ENCODE measurements around the gene LCE3A.

LCE3A gene

DNA sequence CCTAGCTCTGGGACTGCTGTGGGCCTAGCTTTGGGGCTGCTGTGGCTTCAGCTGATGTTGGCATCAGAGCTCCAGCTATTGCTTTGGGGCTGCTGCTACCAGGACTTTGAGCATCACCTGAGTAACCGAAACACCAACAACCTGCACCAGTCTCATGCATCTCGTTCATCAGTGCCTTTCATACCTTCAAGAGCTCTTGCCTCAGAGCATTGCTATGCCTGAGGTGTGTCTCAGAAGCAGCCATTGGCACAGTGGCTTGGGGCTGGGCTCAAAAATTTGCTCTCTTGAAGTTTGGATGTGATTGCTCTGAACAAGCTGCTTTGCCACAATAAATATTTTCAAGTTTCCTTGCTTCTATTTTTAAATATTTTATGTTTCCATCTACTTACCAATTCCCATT is 33.6 kb upstream of the LCE3A start:
- no peak for TF ChIP-seq TAF1 (IDR thresholded peaks at IDR 0.05; ENCODE audit: borderline replicate concordance, insufficient read depth, low read length)
- TF ChIP-seq, protein P1, sequence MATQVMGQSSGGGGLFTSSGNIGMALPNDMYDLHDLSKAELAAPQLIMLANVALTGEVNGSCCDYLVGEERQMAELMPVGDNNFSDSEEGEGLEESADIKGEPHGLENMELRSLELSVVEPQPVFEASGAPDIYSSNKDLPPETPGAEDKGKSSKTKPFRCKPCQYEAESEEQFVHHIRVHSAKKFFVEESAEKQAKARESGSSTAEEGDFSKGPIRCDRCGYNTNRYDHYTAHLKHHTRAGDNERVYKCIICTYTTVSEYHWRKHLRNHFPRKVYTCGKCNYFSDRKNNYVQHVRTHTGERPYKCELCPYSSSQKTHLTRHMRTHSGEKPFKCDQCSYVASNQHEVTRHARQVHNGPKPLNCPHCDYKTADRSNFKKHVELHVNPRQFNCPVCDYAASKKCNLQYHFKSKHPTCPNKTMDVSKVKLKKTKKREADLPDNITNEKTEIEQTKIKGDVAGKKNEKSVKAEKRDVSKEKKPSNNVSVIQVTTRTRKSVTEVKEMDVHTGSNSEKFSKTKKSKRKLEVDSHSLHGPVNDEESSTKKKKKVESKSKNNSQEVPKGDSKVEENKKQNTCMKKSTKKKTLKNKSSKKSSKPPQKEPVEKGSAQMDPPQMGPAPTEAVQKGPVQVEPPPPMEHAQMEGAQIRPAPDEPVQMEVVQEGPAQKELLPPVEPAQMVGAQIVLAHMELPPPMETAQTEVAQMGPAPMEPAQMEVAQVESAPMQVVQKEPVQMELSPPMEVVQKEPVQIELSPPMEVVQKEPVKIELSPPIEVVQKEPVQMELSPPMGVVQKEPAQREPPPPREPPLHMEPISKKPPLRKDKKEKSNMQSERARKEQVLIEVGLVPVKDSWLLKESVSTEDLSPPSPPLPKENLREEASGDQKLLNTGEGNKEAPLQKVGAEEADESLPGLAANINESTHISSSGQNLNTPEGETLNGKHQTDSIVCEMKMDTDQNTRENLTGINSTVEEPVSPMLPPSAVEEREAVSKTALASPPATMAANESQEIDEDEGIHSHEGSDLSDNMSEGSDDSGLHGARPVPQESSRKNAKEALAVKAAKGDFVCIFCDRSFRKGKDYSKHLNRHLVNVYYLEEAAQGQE (IDR thresholded peaks at IDR 0.05; ENCODE audit: insufficient read depth in 1 of 2, low read depth in 2 of 2, low read length in 2 of 2): no peak
- TF ChIP-seq SIN3A (IDR thresholded peaks at IDR 0.05; ENCODE audit: borderline replicate concordance, insufficient read depth, low read length): no peak
- TF ChIP-seq FOXP2 (optimal IDR thresholded peaks at IDR 0.05; ENCODE audit: borderline replicate concordance, extremely low read depth, extremely low read length, insufficient read depth): no peak
- no peak for TF ChIP-seq POLR2AphosphoS5 (IDR thresholded peaks at IDR 0.05; ENCODE audit: low read depth, low read length)

DNA sequence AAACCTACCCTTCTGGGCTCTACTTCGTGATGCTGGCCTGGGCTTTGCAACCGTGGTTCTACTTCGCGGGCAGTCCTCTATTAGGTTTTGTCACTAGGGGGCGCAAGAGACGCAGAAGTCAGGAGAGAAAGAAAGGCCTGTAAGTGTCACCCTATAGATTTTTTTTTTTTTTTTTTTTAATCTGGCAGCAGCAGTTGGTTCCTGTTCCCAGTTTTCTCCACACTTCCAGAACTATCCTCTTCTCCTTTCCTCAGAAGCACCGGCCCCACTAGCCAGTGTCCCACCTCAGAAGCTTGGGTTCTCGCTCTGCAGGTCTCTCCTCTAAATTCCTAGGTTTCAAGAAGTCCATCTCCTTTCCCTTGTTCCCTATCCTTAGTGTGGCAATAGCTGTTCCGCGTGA is 31.2 kb upstream of the LCE3A start:
- TF ChIP-seq TAF1 (IDR thresholded peaks at IDR 0.05; ENCODE audit: borderline replicate concordance, insufficient read depth, low read length) (no peak), FOXP2 (optimal IDR thresholded peaks at IDR 0.05; ENCODE audit: borderline replicate concordance, extremely low read depth, extremely low read length, insufficient read depth) (no peak), POLR2AphosphoS5 (IDR thresholded peaks at IDR 0.05; ENCODE audit: low read depth, low read length) (no peak)
- TF ChIP-seq, protein P1 (IDR thresholded peaks at IDR 0.05; ENCODE audit: insufficient read depth in 1 of 2, low read depth in 2 of 2, low read length in 2 of 2): no peak

DNA sequence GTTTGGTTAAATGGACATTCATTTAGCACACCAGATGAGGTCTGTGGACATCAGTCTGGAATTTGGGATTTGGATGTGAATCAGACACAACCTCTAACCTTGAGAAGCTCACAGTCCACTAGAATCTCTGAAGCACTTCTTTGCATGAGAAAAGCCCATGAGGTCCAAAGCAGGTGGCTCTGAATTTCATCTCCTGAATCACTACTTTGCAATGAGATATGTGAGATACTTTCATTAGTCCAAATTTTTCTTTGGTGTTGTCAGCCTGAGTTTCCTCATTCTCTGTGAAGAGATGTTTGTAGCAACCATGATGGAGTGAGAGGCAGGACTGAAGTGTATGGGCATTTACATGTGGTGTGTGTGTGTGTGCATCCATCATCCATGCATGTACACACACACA is 23.8 kb upstream of the LCE3A start:
- TF ChIP-seq TAF1 (IDR thresholded peaks at IDR 0.05; ENCODE audit: borderline replicate concordance, insufficient read depth, low read length): no peak
- TF ChIP-seq POLR2AphosphoS5 (IDR thresholded peaks at IDR 0.05; ENCODE audit: low read depth, low read length): no peak
- no peak for TF ChIP-seq SIN3A (IDR thresholded peaks at IDR 0.05; ENCODE audit: borderline replicate concordance, insufficient read depth, low read length)
- TF ChIP-seq FOXP2 (optimal IDR thresholded peaks at IDR 0.05; ENCODE audit: borderline replicate concordance, extremely low read depth, extremely low read length, insufficient read depth): no peak
- TF ChIP-seq, protein P1 (IDR thresholded peaks at IDR 0.05; ENCODE audit: insufficient read depth in 1 of 2, low read depth in 2 of 2, low read length in 2 of 2): no peak

DNA sequence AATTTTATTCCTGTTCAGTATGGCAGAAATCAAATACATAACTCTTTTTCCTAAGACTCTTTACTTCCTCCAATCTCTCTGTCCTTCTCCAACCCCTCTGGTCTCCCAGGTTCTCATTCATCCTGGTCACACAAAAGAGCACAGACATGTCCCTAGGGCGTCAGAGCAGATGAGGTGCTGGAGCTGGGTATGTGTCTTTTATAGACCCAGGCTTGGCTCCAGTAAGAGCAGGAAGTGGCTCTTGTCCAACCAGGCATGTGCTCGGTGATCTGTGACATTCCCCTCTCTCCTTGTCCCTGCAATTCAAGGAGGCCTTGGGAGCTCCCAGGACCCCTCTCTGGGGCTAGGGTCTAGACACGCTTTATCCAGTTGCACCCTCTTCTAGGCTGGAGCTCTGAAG is 22.2 kb upstream of the LCE3A start:
- TF ChIP-seq FOXP2 (optimal IDR thresholded peaks at IDR 0.05; ENCODE audit: borderline replicate concordance, extremely low read depth, extremely low read length, insufficient read depth): no peak
- TF ChIP-seq TAF1 (IDR thresholded peaks at IDR 0.05; ENCODE audit: borderline replicate concordance, insufficient read depth, low read length): no peak

DNA sequence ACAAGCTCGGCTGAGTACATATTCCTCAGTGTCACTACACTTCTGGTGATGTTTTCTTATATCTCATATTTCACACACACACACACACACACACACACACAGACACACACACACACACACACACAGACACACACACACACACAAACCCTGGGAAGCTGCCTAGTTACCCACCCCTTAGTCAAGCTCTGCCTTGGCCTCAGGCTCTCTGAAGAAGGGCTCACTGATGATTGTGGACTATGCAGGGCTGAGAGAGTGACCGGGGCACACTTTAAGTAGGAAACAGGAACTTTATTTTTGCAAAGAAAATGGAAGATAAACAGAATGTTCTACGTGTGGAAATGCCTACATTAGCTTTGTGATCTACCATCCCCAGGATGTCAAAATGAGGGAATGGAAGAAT is 21.0 kb upstream of the LCE3A start:
- TF ChIP-seq, protein P1 (IDR thresholded peaks at IDR 0.05; ENCODE audit: insufficient read depth in 1 of 2, low read depth in 2 of 2, low read length in 2 of 2): no peak
- no peak for TF ChIP-seq SIN3A (IDR thresholded peaks at IDR 0.05; ENCODE audit: borderline replicate concordance, insufficient read depth, low read length)
- TF ChIP-seq FOXP2 (optimal IDR thresholded peaks at IDR 0.05; ENCODE audit: borderline replicate concordance, extremely low read depth, extremely low read length, insufficient read depth): no peak
- TF ChIP-seq POLR2AphosphoS5 (IDR thresholded peaks at IDR 0.05; ENCODE audit: low read depth, low read length): no peak
- TF ChIP-seq TAF1 (IDR thresholded peaks at IDR 0.05; ENCODE audit: borderline replicate concordance, insufficient read depth, low read length): no peak

Measured in PFSK-1 (cell line).